ENCODE results near the gene PBX4.

The PBX4 gene

DNA sequence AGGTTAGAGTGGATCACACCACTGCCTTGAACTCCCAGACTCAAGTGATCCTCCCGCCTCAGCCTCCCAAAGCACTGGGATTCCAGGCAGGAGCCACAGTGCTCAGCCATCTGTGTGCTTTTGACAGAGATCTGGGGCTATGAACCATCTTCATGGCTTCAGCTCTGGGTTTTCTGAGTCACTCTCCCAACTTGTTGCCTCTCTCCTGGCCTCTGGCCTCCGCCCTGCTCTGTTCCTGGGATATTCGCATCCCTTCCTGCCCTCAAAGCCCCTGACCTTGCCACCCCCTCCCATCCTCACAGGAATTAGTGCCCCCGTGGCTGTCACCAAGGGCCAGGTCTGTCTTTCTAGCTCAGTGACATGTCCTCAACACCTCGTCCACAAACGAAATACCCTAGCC lies 30.7 kb upstream of the PBX4 start:
- no peak for DNase-seq

GRCh38 chr19:19647037-19647835 lies 28.7 kb upstream of the PBX4 start:
- DNase-seq = no peak

DNA sequence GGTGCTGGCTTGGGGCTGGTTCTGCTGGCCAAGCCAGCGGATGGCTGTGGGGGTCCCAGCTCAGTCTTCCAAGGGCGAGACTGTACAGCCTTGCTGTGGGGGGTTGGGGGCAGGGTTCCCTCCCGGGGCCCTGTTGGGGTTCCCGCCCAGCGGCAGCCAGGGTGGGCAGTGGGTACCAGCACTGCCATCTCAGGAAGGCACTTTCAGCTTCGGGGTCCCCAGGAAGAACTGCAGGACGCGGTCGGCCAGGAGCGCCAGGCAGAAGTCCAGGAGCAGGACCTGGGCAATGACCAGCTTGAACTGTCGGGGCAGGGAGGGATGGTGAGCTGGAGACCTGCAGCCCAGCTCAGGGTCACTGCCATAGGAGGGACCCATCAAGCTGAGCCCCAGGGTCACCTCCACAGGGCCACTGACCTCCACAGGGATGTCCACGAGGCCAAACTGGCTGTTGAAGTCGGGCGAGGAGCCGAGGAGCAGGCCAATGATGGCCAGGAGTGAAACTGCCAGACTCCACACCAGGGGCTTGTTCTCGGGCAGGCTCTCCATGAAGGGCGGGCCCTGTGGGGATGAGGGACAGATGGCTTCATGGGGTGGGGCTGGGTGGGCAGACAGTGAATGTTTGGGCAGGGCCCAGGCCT lies 26.9 kb upstream of the PBX4 start:
- no peak for DNase-seq

DNA sequence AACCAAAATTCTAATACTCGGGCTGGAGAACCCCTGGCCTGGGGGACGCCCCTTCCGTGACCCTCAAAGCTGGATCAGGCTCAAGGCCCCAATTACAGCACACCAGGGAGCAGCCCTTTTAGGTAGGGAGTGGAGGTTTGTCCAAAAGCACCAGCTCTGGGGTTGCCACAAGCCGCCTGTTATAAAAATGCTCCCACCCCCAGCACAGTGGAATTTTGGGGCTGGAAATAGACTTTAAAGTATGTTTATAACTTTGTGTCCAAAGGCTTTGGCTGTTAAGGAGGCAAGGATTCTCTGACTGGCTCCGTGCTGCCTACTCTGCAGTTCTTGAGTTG lies 25.5 kb upstream of the PBX4 start:
- DNase-seq = no peak

GRCh38 chr19:19643158-19644053 lies 24.9 kb upstream of the PBX4 start, which contains the start of gene GMIP:
Gene GMIP (minus strand): TSS chr19:19643657. CDS start chr19:19643529, 128 bp downstream.
- peak; percentile 83 for DNase-seq

DNA sequence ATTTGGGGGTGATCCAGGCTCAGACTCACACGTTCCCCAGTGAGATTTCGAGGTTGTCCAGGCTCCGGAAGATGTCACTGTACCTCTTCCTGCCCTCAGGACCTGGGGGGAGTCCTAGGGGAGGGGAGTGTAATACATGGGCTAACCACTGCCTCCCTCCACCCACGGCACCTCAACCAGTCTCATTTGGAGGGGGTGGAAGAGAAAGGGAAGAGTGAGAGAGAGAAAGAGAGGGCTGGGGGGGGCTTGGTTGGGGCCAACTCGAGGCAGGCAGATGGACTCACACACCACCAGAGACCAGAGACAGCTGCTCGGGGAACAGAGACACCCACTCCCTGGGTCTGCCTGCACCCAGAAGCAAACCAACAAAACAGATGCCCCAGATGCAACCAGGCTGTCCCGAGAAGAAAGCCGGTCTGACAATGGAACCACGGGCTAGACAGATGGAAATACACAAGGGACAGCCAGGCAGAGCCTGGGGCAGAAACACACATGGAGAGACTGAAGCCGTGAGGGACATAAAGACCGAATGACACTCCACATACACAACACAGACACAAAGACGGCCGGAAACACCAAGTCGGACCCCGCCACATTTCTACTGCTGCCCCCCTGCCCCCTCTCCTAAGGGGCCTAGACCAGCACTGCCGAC lies 24.1 kb upstream of the PBX4 start:
- no peak for DNase-seq

DNA sequence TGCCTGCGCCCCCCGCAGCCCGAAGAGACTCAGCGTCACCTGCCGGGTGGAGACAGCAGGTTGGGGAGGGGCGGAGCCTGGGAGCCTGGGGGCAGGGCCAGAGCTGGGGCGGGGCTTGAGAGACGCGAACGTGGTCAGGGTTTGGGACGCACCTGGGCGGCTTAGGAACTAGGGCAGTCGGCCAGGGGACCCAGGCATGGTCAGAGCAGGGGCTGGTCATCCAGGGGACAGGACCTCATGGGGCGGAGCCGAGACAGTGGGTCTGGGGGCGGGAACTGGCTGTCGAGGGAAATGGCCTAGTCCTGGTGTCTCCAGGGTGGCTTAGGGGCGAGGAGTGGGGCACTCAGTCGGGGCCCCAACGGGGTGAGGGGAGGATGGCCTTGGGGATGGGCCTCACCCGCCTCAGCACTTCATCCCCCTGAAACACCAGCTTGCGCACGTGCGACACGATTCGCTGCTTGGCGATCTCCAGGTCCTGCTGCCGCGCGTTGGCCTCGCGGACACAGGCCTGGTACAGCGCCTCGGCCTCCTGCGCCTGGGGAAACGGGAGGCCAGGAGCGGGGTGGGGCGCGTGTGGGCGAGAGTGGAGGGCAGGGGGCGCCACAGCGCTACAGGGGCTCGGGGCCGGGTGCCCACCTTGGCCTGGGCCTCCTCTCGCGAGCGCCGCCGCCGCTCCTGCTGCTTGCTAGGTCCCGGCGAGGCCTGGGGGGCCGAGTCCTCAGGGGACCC lies 19.2 kb upstream of the PBX4 start:
- no peak for DNase-seq

- DNase-seq = no peak
These were observed 18.7 kb upstream of the PBX4 start for GRCh38 chr19:19637186-19637522.

- no peak for DNase-seq
These were observed 18.2 kb upstream of the PBX4 start for GRCh38 chr19:19636573-19637185.

- DNase-seq = no peak
These were observed 16.8 kb upstream of the PBX4 start for GRCh38 chr19:19635313-19635702.

DNA sequence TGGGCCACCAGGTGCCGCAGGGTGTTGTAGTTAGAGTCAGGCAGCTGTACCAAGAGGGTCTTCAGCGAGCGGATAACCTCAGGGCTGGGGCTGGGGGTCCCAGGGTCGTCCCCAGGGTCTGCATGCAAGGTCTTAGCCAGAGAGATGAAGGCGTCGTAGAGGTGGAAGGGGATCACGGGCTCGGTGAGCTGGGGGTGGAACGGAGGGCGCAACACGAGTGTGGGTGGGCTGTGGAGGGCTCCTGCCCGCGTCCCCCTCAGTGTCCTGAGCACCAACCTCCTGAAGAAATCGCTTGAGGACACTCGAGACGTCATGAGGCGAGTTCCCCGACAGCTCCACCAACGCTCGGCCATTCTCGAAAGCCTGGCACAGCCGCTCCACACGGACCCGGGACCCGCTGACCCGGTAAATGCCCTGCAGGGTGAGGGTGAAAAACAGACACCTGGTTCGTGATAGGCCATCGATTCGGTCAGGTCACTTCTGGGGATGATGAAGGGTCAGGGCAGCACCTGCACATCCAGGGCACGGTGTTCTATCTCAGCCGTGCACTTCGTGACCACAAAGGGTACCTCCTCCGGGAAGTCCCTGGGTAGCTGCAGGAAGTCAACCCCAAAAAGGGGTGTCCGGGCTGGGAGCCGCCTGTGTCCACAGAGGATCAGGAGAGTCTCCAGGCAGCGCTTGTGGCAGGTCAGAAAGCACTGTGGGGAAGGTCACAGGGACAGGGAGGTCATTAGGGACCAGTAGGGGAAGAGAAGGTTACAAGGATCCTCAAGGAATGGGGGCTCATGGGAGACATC lies 16.2 kb upstream of the PBX4 start:
- DNase-seq = no peak

GRCh38 chr19:19633711-19634515 lies 15.4 kb upstream of the PBX4 start:
- no peak for DNase-seq

GRCh38 chr19:19632661-19633060 lies 14.2 kb upstream of the PBX4 start:
- no peak for DNase-seq

- DNase-seq = no peak
These were observed 12.9 kb upstream of the PBX4 start for GRCh38 chr19:19631346-19631745.

GRCh38 chr19:19630426-19630825 lies 11.9 kb upstream of the PBX4 start:
- no peak for DNase-seq

DNA sequence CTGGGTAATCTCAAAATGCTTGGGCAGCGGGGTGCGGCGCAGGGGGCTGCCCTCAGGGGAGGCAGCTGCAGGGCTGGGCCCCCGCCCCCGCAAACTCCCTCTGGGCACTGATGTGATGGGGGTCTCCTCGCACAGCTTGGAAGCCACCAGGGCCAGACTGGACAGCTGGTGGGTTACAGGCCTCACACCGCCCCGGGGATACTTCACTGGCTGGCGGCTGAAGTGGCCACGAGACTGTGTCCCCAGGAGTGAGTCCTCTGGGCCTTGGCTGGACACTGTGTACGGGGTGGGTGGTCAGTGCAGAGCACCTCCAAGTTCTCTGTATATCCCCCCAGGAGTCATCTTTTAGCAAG lies 11.6 kb upstream of the PBX4 start:
- no peak for DNase-seq

- peak; percentile 40 for DNase-seq
These were observed 10.1 kb upstream of the PBX4 start for GRCh38 chr19:19628501-19629134.

DNA sequence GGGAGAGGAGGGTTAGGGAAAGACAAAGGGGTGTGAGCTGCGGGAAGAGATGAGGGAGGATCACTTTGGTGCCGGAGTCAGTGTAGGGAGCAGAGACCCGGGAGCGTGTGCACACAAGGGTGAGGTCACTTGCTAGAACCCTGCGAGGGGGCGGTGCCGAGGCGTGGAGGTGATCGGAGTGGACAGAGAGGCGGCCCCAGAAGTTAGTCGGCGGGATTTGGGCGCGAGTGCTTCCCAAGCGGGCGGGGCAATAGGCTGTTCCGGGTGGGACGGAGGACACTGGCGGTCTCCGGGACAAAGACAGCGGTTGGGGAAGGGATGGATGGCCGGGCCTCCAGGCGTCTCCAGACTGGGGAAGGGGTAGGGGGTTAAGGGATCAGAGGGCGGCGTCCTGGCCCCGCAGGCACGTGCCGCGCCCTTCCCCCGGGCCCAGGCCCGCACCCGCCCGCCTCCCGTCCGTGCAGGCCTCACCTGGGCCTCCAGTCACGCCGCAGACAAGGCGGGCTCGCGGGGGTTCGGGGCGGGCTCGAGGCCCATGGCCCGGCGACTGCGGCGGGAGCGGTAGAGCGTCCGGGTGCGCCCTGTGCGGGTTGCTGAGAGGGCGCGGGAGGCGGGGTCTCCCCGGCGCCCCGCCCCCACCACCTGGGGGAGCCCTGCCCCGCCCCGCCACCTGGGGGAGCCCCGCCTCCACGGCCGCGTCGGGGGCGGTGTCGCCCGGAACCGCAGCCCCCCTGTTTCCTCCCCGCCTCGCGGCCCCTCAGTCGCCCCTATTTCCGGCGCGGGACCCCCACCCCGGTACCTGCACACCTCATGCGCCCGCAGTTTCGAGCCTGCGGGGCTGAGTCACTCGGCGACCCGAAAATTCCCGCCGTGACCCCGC lies 9.4 kb upstream of the PBX4 start, which contains the start of gene LPAR2:
TSS of gene LPAR2 (minus strand) at position 600 of the 880 bp plus-strand sequence. CDS start 945 bp downstream, outside the sequence.
- peak; percentile 80 for DNase-seq

Data from effector CD4-positive, alpha-beta T cell (primary cell).